Stimulated activated CD4-positive, alpha-beta T cell treated with anti-CD3 and anti-CD28 coated beads, TNF-alpha, amount 100 ng/mL, for 48 hours (primary cell): ENCODE data around the gene PLCB4.
"Not testable (repeated sequence)": the region's sequence is repeated elsewhere in the genome, so short reads cannot be mapped to it uniquely, and the experiment has no call there.

Experiments used
- DNase-seq, 3 donors: peaks; one replicate each; pipeline ENCODE4 v3.0.0-alpha.2; 2020; ENCODE audit warnings: low read depth in 3 of 3

The PLCB4 gene

GRCh38 chr20:9141921-9142320, 73.0 kb downstream of the PLCB4 start:
- DNase-seq = no peak

- DNase-seq = no peak
Observed at GRCh38 chr20:9142809-9143208, 73.9 kb downstream of the PLCB4 start.

GRCh38 chr20:9143926-9144325, 75.0 kb downstream of the PLCB4 start:
- DNase-seq = no peak

- no peak for DNase-seq
Observed at GRCh38 chr20:9144643-9145042, 75.8 kb downstream of the PLCB4 start.

- DNase-seq = no peak
Observed at GRCh38 chr20:9145142-9145541, 76.3 kb downstream of the PLCB4 start.

GRCh38 chr20:9146649-9147048, 77.8 kb downstream of the PLCB4 start:
- no peak for DNase-seq

- no peak for DNase-seq
Observed at GRCh38 chr20:9147547-9148024, 78.7 kb downstream of the PLCB4 start.

GRCh38 chr20:9148291-9148690, 79.4 kb downstream of the PLCB4 start:
- no peak for DNase-seq

- DNase-seq = no peak
Observed at GRCh38 chr20:9149087-9149486, 80.2 kb downstream of the PLCB4 start.

- DNase-seq = no peak
Observed at GRCh38 chr20:9149796-9150195, 80.9 kb downstream of the PLCB4 start.

- DNase-seq = no peak
Observed at GRCh38 chr20:9150679-9151078, 81.8 kb downstream of the PLCB4 start.

GRCh38 chr20:9152139-9152538, 83.3 kb downstream of the PLCB4 start:
- not testable (repeated sequence) for DNase-seq

GRCh38 chr20:9154464-9155024, 85.7 kb downstream of the PLCB4 start:
- no peak for DNase-seq

- DNase-seq = no peak
Observed at GRCh38 chr20:9156529-9157280, 87.8 kb downstream of the PLCB4 start.

GRCh38 chr20:9160331-9160730, 91.4 kb downstream of the PLCB4 start:
- no peak for DNase-seq

GRCh38 chr20:9160757-9161156, 91.9 kb downstream of the PLCB4 start:
- DNase-seq = no peak

- no peak for DNase-seq
Observed at GRCh38 chr20:9161311-9161710, 92.4 kb downstream of the PLCB4 start.

GRCh38 chr20:9163251-9163650, 94.4 kb downstream of the PLCB4 start:
- no peak for DNase-seq

- DNase-seq = no peak
Observed at GRCh38 chr20:9163995-9164394, 95.1 kb downstream of the PLCB4 start.

- no peak for DNase-seq
Observed at GRCh38 chr20:9165261-9165660, 96.4 kb downstream of the PLCB4 start.

- DNase-seq = no peak
Observed at GRCh38 chr20:9166153-9166780, 97.4 kb downstream of the PLCB4 start.

- no peak for DNase-seq
Observed at GRCh38 chr20:9169409-9169808, 100.5 kb downstream of the PLCB4 start.

- DNase-seq = no peak
Observed at GRCh38 chr20:9172851-9173250, 104.0 kb downstream of the PLCB4 start.
